ENCODE results near the gene SYS1. TPM values are rescaled to one million over a fixed set of nuclear protein-coding genes. Genes with fewer than 3 reads are reported as not detected.

The SYS1 gene
- total RNA-seq (22.3 and 27.4 TPM in 2 replicates), polyA plus RNA-seq (79.6 and 91.8 TPM in 2 replicates), polyA minus RNA-seq (65.4 and 73.2 TPM in 2 replicates), Bru-seq, nascent RNA (percentile 64 among the genes with signal in this experiment), BruChase-seq, experiment 1, labeled RNA remaining after a 6-hour chase (percentile 91 among the genes with signal in this experiment), BruChase-seq, experiment 2, labeled RNA remaining after a 2-hour chase (percentile 88 among the genes with signal in this experiment)
- polyA plus RNA-seq (2011; cell fraction: cytosol; rRNA removed), result 45.7 and 47.1 TPM in 2 replicates
- 27.8 and 30.1 TPM in 2 replicates for polyA plus RNA-seq (2011; cell fraction: nucleus; rRNA removed)
- polyA plus RNA-seq (2012), result 21.2 and 22.0 TPM in 2 replicates
- 34.8 TPM for polyA minus RNA-seq (2011; cell fraction: cytosol; rRNA and poly(A)+ RNA removed)
- 34.8 and 36.4 TPM in 2 replicates for polyA minus RNA-seq (2011; cell fraction: nucleus; rRNA and poly(A)+ RNA removed)
- long read RNA-seq, transcript SYS1-205 (3 exons, 433 nt), result minor isoform, 7 of 70 reads
- long read RNA-seq, transcript SYS1-201 (4 exons, 2,862 nt), result major isoform, 57 of 70 reads
- long read RNA-seq, partial matches to known transcripts, result 1 of 70 reads
- long read RNA-seq, other reads (novel, unspliced or antisense), result 4 of 70 reads

- Histone ChIP-seq H3K4me2 (ENCODE audit: insufficient read depth, low read length) (peak within 1 kb of the TSS; percentile 74), H3K27ac (ENCODE audit: insufficient read depth, low read depth, low read length) (peak within 1 kb of the TSS; percentile 83), H3K4me1 (ENCODE audit: control insufficient read depth, extremely low read depth, insufficient read depth, low read length) (peaks cover 35% of the 10 kb centered on the region), H3K79me2 (ENCODE audit: control insufficient read depth, insufficient read depth, low read length) (peaks cover 12% of the 10 kb centered on the region), H3K9me1 (replicated peaks; ENCODE audit: control insufficient read depth, extremely low read depth, insufficient read depth, low read length) (no peaks in the 10 kb centered on the region), H4K20me1 (replicated peaks; ENCODE audit: control insufficient read depth, extremely low read depth, insufficient read depth, low read length) (no peaks in the 10 kb centered on the region), H3K27me3 (ENCODE audit: control insufficient read depth in 2 of 2, insufficient read depth in 2 of 2, low read length in 2 of 2) (no peaks in the 10 kb centered on the region), H3K9ac (replicated peaks; ENCODE audit: extremely low read depth, insufficient read depth, low read length) (peak within 1 kb of the TSS; percentile 81), H3K9me3 (replicated peaks; ENCODE audit: control insufficient read depth, insufficient read depth, low read length) (no peaks in the 10 kb centered on the region), H2AFZ (ENCODE audit: low read depth, low read length) (peak within 1 kb of the TSS; percentile 83), H3K36me3 (ENCODE audit: control insufficient read depth in 2 of 2, extremely low read depth in 1 of 2, insufficient read depth in 2 of 2, low read length in 2 of 2) (peaks cover 0 to 7% of the 10 kb centered on the region in 2 experiments), H3K4me3 (replicated peaks in 1 of 3; ENCODE audit: insufficient read depth in 1 of 3, low read depth in 1 of 3, low read length in 3 of 3) (peak within 1 kb of the TSS; percentile 34 to 56 (median 52))
- DNase-seq (ENCODE audit: low read depth, low spot score) (peak; percentile 99), FAIRE-seq (peak; percentile 99)
- TSS peak; percentile 38 for BruUV-seq (replicated peaks)
- ChIA-PET CTCF (interaction anchor here (0.8 to 8.3 kb wide), 29 partner anchors 8 to 488 kb away, joined by 3 to 111 read pairs (median 5); partner anchors contain the start of gene SDC4), POLR2A (interaction anchor here (0.6 to 5.6 kb wide), 13 partner anchors 9 to 90 kb away, joined by 3 to 52 read pairs (median 4); partner anchors contain the start of gene SDC4)
- TF ChIP-seq POLR2A (IDR thresholded peaks at IDR 0.05; ENCODE audit: low read depth, low read length) (peak; percentile 88), EZH2 (IDR thresholded peaks at IDR 0.05; ENCODE audit: borderline replicate concordance, low read depth, low read length, severe bottlenecking) (no peak), JUN (IDR thresholded peaks at IDR 0.05; ENCODE audit: borderline replicate concordance, insufficient read depth, insufficient read length, low read depth) (no peak), MYC (IDR thresholded peaks at IDR 0.05; ENCODE audit: low read depth, low read length) (no peak), GATA2 (IDR thresholded peaks at IDR 0.05; ENCODE audit: insufficient read depth, insufficient read length, low read depth, low read length) (no peak), FOS (IDR thresholded peaks at IDR 0.05; ENCODE audit: borderline replicate concordance, insufficient read depth, low read length) (no peak), CTCF (IDR thresholded peaks at IDR 0.05; ENCODE audit: extremely low read depth in 1 of 2, insufficient read depth in 1 of 2, low read depth in 1 of 2, low read length in 2 of 2) (peak; percentile 77 to 88), POLR2AphosphoS5 (IDR thresholded peaks at IDR 0.05; ENCODE audit: insufficient read depth, low read depth, low read length) (peak; percentile 89)
- TF ChIP-seq, protein P1, sequence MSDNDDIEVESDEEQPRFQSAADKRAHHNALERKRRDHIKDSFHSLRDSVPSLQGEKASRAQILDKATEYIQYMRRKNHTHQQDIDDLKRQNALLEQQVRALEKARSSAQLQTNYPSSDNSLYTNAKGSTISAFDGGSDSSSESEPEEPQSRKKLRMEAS (IDR thresholded peaks at IDR 0.05; ENCODE audit: insufficient read depth, insufficient read length), result peak; percentile 56
- dilution Hi-C loops (cut with MboI; ENCODE audit: extremely low pct_ligation_motif_present, low sequenced_read_pairs), result no loop called here
- intact Hi-C loops (cut with micrococcal nuclease), result loop anchor here (1.0 kb wide), 5 partner anchors 9 to 408 kb away; no protein-coding TSS in a partner anchor
These were observed at the start of gene SYS1 for GRCh38 chr20:45362804-45363610. SYS1 (plus strand) TSS chr20:45363156; CDS start chr20:45363532, 376 bp downstream.
